GM19023 (cell line): Measurements from ENCODE around the gene NLN.
"Not testable (repeated sequence)": the region's sequence is repeated elsewhere in the genome, so short reads cannot be mapped to it uniquely, and the experiment has no call there.

ENCODE experiments used
- ATAC-seq: cut with Tn5 transposase; IDR thresholded peaks from one replicate; pipeline ENCODE4 v1.9.1; 2021; ENCODE audit warnings: mild to moderate bottlenecking, moderate library complexity; ENCODE audit not compliant: unreplicated experiment

Gene NLN

DNA sequence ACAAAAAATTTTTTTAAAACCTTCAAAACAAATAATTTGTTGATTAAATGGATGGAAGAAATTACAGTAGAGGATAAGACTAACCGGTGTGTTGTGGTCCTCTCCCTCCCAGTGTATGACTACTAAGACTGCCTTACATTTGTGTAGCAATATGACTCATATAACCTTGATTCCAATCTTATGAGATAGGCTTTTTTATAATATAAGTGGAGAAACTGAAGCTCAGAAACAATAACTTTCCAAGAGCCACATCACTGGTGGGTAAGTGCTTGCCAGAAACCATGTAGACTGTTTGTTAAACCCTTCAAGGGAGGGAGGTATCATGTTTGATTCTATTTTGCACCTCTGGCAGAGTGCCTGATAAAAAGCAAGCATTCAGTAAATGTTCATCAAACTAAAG, 47.5 kb downstream of the NLN start:
- no peak for ATAC-seq

DNA sequence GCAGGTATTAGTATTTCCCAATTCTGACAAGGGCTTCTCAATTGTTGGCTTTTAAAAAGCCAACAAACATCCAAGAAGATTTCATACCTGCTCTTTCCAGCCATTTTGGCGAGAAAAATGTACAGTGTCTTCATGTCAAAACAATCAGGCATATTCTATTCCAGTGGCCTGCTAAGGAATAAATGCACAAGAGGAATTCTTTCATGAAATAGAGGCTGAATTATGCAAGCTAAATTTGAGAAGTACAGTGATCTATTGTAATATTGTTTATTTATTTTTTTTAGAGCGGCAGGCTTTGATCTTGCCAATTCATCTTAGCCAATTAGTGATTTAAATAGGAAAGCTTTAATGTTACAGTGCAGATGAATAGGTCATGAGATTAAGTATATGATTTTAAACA, 49.3 kb downstream of the NLN start:
- ATAC-seq: no peak

DNA sequence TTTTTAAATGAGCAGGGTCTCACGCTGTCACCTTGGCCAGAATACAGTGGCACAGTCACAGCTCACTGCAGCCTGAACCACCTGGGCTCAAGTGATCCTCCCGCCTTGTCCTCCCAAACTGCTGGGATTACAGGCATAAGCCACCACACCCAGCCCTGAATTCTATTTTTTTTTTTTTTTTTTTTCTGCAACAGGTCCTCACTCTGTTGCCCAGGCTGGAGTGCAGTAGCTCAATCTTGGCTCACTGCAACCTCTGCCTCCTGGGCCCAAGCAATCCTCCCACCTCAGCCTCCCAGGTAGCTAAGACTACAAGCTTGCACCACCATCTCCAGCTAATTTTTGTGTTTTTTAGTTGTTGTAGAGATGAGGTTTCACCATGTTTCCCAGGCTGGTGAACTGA, 51.0 kb downstream of the NLN start:
- not testable (repeated sequence) for ATAC-seq

DNA sequence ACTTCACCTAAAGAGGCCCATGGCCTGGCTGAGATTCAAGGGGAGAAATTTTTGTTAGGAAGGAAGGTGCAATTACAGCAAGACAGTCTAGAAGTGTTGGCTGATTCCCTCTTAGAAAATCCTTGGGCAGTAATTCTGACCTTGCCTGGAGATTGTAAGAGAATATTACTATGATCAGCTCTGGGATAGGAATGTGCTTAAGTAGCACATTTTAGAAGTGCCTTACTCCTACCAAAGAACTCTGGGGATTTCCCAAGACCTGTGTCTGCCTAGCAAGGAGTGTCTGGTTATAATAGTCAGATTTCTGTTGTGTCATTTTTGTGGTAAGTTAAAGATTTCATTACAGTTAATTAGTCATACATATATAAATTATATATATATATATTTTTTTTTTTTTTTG, 52.3 kb downstream of the NLN start:
- no peak for ATAC-seq

DNA sequence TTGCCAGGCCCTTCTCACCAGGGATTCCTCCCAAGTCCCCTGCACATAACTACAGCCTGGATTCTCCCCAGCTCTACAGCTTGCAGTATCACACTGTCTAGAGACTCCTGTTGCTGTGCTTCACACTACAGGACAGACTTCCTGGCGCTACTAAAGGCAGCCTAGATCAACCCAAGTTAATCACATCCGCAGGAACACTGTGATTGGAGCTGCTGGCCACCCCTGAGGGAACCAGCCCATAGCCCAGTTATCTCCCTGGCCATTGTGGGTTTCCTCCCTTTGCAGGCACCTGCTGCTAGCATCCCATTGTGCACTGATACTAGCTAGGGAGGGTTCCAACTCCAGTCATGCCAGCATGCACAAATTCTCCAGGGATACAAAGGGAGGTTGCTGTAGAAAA, 53.5 kb downstream of the NLN start:
- ATAC-seq: no peak

DNA sequence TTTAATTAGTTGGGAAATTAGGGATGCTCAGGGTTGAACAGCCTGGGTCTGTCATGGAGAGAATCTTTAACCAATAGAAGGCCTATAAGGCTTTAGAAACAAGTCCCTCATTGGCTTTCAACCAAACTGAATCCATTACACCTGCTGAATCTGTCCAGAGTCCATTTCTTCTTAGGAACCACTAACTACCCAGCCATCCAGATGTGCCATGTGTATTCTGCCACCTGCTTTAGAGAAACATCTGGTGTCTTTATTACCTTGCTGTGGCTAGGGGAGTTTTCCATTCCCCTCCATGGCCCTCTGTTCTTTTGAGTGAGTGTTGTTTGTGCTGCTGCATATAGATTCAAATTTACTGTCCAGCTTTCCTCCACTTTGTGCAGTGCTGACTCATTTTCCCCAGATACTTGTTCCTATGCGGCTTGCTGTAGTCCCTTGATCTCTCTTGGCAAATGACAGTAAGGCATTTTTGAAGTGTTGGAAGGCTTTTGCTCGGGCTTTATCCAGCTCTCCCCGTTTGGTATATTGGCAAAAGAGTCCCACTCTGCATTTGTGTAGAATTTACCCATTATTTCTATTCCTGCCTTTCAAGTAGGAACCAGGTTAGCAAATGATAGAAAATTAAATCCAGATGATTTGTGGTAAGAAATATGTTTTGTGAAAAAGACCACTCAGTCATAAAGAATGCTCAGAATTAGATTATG, 54.6 kb downstream of the NLN start:
- no peak for ATAC-seq

DNA sequence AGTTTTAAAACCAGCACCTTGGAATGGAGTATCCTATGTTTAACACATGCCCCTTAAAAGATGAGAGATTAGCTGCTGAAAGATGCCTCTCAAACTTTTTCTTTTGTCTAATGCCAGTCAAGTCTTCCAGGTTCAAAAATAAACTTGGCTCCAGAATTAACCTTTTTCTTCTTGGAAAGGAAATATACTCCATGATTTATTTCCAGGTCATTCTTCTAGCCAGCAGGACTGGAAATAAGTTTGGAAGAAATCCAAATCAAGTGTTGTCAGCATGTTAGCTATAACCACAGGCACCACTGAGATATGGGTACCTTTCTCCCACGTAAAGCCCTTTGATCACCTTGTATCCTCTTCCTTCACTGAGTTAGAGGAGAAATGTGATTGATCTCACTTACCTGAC, 56.1 kb downstream of the NLN start:
- ATAC-seq: no peak

DNA sequence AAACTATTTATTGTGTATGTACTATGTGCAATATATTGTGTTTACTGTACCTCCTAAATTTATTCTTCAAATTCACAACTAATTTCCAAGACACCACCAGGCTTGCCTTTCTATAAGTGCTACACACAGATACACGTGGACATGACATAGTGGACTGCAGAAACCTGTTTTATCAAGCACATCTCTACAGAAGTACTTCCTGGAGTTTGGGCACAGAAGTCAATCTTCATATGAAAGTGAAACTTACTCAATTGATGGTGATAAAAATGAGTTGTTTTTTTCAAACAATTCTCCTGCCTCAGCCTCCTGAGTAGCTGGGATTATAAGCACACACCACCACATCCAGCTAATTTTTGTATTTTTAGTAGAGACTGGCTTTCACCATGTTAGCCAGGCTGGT, 57.6 kb downstream of the NLN start:
- no peak for ATAC-seq

DNA sequence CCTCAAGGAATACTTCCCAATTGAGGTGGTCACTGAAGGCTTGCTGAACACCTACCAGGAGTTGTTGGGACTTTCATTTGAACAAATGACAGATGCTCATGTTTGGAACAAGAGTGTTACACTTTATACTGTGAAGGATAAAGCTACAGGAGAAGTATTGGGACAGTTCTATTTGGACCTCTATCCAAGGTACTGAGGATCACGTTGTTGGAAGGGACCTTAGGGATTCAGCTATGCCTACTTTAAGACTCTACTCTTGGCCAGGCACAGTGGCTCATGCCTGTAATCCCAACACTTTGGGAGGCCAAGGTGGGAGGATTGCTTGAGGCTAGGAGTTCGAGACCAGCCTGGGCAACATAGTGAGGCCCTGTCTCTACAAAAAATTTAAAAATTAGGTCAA, 66.3 kb downstream of the NLN start:
- not testable (repeated sequence) for ATAC-seq

DNA sequence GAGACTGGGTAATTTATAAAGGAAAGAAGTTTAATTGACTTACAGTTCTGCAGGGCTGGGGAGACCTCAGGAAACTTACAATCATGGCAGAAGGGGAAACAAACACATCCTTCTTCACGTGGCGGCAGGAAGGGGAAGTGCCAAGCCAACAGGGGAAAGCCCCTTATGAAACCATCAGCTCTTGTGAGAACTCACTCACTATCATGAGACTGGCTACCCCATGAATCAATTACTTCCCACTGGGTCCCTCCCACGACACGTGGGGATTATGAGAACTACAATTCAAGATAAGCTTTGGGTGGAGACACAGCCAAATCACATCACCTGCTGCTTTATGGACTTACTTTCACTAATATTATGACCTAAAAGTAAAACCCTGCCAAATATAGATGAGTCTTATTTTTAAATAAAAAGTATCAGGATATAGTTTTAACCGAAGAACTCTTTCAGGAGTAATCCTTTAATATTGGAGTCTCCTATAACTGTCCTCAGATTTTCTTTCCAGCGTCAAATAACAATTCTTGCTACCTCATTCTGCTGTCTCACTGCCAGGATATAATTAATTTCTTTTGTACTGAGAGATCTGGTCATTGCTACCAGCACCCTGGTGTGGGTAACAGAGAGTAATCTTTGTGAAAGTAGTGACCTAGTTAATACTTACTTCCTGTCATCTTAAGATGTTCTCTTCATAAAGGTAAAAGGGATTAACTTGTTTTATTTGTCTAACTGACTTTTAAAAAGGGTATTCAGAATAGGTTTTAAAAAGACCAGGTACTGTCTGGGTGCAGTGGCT, 68.6 kb downstream of the NLN start:
- no peak for ATAC-seq

DNA sequence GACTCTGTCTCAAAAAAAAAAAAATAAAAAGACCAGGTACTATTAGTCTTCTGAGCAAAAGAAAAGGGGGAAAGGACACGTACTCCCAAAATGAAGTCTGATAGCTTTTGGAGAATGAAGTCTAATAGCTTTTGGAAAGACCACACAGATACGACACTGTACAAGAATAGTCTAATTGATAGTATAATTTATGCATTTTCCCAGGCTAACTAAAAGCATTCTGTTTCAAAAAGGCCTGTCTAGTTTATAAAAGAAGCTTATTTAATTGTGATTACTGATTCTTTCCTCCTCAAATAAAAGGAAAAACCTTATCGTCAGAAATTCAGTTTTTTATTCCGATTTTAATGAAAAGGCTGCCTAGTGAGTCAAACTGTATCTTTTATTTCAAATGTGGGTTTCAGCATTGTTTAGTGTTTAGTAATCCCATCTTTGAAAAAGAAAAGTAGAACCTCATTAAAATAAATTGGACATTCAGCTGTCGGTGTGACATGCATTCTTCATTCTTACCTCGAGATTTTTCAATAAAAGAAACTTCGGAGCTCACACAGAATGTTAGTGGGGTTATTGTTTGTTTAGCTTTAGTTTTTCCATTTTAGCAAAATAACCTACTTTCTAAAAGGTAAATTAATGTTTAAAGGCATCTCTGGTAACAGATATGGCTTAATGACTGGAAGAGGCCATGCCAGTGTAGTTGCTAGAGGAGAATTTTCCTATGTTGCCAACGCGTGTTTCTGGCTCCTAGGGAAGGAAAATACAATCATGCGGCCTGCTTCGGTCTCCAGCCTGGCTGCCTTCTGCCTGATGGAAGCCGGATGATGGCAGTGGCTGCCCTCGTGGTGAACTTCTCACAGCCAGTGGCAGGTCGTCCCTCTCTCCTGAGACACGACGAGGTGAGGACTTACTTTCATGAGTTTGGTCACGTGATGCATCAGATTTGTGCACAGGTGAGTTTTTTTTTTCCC, 70.0 kb downstream of the NLN start:
- ATAC-seq: no peak

DNA sequence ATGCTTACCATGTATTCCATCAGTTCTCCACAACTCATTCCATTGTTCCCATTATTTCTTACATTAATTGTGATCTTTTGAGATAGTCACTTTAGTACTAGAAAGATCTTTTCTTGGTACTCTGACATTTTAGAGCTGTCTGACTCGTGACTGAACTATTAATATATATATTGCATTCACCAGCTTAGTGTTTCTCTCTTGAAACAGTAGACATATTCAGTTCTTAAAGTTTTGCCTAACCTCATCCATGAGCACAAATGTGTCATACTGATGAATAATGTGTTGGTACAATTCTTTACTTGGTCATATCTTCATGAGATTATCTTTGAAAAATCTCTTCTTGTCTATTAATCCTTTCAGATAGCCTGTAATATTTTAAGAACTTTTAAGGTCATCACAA, 74.3 kb downstream of the NLN start:
- ATAC-seq: no peak

DNA sequence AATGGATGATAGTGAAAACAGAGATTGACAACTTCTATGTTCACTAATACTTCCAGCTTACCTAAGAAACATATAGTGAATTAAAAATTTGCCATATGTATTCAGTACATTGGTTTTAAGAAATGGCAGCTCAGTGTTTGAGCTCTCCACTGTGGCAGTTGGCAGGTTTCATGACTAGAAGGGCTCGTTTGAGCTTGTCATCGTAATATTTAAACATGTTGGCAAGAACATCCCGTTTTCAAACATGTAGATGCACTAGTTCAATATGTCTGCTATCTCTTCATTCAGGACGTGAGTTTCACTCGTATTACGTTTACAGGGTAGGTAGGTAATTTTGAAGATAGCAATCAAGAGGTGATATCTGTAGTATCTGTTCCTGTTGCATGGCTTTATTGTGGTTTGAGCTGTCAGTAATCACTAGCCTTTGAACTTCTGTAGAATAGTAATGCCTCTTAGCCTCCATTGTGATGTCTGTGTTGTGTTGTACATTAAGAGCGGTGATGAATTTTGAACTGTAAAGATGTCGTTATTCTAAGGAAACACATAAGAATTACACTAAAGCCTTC, 74.8 kb downstream of the NLN start:
- no peak for ATAC-seq

DNA sequence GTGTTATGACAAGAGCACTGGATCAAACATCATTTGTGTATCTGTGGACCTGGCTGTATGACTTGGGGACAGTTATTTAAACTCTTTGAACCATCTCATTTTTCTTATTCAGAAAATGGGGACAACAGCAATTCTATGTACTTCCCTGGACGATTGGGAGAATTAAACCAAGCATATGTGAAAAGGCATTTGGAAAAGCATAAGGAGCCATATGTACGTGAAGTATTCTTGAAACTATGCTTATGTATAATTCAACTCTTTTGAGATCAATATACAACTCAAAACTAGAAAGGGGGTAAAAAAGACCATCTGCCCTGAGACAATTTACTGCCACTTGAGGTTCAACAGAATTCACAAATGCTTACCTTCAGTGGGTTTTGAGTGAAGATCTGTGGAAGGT, 75.5 kb downstream of the NLN start:
- no peak for ATAC-seq

DNA sequence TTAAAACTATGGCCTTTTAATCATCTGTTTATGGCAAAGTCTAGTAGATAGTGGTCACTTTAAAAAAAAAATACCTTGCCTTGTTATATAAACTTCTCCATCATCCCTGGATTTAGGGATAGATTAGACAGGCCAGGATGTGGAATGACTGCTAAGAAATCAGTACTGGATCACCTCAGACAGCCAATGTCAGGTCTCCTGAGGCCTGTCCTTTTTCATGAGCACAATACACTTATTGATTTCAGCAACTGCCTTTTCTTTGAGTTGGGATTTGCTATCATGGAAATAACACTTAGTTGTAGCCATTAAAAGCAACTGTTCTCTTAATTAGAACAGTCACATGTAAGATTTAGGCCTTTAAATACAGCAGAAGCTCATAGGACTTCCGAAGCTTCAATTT, 77.9 kb downstream of the NLN start:
- no peak for ATAC-seq

DNA sequence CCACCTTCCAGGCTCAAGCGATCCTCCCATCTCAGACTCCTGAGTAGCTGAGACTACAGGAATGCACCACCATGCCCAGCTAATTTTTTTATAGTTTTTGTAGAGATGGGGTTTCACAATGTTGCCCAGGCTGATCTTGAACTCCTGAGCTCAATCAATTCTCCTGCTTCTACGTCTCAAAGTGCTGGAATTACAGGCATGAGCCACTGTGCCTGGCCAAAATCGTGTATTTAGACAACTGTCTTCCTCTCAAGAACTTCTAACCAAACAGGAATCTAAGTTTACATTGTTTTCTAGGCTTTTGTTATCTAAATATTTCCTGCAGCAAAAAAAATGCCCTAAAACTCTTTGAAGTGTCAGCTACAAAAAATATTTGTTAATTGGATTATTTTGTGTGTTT, 78.8 kb downstream of the NLN start:
- ATAC-seq: no peak

DNA sequence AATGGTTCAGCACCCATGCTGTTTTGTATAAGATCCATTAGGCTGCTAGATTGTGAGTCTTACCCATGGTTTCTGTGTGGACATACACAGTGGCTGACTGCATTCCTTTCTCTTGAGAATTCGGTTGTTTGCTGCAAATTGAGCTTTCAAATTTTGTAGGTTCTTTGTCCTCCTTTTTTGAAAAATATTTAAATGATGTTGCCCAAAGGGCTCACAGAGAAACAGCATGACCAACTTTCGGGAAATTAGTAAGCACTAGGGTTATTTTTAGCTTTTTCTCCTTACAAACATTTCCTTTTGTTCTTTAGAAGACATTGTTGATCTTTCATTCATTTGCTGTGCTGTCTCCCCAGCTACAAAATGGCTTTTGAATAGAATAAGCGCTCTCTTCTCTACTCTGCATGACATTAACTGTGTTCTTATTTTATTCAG, 79.4 kb downstream of the NLN start:
- no peak for ATAC-seq

DNA sequence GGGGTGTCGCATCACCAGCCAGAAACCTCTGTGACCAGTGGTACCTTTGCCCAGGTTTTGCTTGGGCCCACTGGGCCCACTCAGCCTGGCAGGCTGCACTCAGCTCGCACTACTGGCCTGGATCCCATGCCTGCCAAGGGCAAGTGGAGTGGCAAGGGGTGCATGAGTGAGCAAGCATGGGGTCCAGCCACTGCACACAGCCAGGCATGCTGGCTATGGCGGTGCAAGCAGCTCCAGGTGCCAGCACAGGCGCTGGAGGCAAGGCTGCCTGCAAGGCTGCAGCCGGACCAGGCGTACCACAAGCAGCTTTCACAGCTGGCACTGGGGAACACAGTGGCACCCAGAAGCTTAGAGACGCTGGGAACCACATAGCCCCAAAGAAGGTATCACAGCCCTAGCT, 80.1 kb downstream of the NLN start:
- no peak for ATAC-seq

DNA sequence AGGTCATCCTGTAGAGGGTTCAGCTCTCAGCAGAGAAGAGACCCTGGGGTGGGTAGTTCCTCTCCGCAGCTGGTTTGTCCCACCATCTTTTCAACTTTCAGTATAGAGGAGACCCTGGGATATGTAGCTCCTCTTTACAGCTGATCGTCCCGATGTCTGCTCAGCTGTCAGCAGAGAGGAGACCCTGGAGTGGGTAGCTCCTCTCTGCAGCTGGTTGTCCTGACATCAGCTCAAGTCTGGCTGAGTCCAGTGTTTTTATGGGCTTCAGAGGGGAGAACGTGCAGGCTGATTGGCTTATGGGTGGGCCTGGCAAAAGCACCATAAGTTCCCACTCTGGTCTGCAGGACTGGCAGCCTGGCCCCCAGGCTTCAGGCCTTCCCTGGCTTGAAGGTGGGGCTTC, 80.8 kb downstream of the NLN start:
- ATAC-seq: no peak

DNA sequence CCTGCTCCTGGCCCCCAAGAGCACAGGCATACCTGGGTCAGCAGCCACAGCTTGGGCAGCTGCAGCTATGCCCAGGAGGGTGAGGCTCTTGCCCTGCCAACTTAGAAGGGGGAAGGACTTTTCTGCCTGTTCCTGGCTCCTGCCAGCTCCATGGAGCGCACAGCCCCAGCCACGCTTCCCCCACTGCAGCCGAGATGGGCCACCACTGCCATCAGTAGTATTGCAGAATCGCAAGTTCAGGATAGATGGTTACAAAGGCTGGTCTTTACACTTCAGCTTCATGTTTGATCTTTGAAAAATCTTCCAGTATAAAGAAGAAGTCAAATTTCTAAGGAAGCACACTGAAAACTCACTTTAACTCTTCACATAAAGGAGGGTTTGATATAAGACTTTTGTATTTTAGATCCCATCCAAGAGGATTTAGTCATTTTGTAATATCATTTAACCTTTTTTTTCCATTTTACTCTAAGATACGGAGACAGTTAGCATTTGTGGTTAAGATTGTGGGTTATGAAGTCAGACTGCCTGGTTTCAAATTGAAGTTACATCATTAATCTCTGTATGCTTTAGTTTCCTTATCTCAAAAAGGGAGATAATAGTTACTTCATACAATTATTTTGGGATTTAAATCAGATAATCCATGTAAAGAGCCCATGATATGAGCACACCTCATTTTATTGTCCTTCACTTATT, 81.8 kb downstream of the NLN start:
- ATAC-seq: no peak

DNA sequence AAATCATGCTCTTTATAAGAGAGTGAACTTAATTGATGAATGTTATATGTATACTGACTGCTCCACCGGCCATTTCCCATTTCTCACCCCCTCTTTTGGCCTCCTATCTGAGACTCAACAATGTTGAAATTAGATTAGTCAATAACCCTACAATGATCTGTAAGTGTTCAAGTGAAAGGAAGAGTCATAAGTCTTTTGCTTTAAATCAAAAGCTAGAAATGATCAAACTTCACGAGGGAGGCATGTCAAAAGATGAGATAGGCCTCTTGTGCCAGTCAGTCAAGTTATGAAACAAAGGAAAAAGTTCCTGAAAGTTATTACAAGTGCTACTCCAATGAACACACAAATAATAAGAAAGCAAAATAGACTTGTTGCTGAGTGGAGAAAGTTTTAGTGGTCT, 83.1 kb downstream of the NLN start:
- no peak for ATAC-seq
